Globus pallidus (tissue), 1 donor: ENCODE results near the gene MAST2.
"Not testable (repeated sequence)": the region's sequence is repeated elsewhere in the genome, so short reads cannot be mapped to it uniquely, and the experiment has no call there.

ENCODE experiments used
- DNase-seq: peaks from one replicate; pipeline ENCODE4 v3.0.0-alpha.2; 2015; ENCODE audit warnings: low spot score

The MAST2 gene

GRCh38 chr1:45894331-45894730, 90.9 kb downstream of the MAST2 start:
- no peak for DNase-seq

DNA sequence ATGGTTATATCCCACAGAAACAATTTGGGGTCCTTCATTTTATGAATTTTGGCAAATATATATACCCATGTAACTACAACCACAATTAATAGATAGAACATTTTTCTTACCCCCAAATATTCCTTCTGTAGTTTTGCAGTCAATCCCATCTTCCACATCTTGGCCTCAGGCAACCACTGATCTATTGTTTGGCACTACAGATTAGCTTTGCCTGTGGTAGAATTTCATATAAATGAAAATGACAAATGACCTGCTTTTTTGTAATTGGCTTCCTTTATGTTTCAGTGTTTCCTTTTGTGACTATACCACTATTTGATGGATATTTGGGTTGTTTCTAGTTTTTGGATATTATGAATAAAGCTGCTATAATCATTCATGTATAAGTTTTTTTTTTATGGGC, 91.5 kb downstream of the MAST2 start:
- DNase-seq: no peak

DNA sequence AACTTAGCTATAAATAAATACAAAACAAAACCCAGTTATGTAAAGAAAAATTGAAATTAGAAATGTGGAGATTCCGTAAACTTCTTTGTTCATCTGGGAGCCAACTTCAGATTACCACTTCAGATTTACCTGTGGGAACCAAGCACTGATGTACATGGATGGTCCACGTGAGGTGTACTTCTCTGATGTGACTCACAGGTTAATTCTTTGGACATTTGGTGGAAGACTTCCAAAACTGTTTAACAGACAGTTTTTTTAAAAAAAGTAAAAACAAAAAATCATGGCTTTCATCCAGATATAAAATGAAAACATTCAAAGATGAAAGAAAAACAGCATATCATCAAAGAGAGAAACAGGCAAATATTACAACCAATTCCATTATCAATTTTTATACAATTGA, 92.0 kb downstream of the MAST2 start:
- DNase-seq: no peak

DNA sequence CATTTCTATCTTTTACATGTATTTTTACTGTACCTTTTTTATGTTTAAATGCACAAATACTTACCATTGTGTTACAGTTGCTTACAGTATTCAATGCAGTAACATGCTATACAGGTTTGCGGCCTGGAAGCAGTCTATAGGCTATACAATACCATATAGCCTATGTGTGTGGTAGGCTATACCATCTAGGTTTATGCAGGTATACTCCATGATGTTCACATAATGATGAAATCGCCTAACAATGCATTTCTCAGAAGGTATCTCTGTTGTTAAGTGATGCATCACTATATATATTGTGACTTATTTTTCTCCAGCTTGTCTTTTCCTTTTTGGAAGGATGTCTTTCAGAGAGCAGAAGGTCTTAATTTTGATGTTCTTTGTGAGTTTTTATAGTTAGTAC, 103.5 kb downstream of the MAST2 start:
- no peak for DNase-seq

- DNase-seq: no peak
These were observed 105.3 kb downstream of the MAST2 start for GRCh38 chr1:45908611-45909140.

GRCh38 chr1:45911634-45912033, 108.2 kb downstream of the MAST2 start:
- DNase-seq: no peak

- DNase-seq: peak; percentile 35
These were observed 109.8 kb downstream of the MAST2 start for GRCh38 chr1:45913183-45913683.

DNA sequence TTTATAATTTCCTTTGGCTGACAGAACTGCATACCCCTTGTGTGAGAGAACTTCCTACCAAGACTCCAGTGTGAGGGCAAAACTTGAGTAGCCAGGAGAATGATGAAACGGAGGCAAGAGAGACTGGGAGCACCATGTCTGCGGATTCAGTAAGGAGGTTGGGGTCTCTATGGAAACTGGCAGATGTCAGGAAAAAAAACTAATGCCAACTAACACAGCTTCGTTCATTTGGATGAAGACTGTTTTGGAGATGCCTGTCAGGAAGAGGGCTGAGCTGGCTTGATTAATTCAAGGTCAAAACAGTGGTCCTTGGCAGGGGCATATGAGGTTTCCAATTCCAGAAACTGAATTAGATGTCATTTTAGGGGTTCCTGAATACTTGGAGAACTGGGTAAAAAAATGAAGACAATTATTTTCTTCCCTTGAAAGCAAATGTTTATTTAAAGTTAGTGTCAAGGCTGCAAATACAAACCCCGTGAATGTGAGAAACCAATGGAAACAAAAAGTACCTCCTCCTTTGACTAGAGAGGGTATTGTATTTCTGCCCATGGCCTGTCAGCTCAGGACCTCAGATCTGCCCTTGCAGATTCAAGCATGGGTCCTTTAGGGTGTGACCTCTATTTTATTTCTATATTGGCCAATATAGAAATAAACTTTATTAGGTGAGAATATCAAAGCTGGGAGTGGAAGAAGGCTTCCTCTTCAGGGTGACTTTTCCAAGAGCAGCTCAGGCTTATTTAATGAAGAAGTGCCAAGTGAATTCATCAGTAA, 110.5 kb downstream of the MAST2 start:
- peak; percentile 13 for DNase-seq

DNA sequence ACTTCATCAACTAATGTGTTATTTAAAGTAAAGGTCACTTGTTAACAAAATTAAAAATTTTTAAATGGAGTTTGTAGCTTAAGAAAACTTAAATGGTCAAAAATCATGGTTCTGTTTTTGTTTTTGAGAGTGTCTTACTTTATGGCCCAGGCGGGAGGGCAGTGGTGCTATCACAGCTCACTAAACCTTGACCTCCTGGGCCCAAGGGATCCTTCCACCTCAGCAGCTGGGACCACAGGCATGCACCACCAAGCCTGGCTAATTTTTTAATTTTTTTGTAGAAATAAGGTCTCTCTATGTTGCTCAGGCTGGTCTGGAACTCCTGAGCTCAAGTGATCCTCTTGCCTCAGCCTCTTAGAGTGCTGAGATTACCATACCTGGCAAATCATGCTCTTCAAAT, 111.4 kb downstream of the MAST2 start:
- no peak for DNase-seq

GRCh38 chr1:45922374-45922773, 119.0 kb downstream of the MAST2 start:
- DNase-seq: no peak

- no peak for DNase-seq
These were observed 119.4 kb downstream of the MAST2 start for GRCh38 chr1:45922813-45923212.

- no peak for DNase-seq
These were observed 119.9 kb downstream of the MAST2 start for GRCh38 chr1:45923343-45923742.

DNA sequence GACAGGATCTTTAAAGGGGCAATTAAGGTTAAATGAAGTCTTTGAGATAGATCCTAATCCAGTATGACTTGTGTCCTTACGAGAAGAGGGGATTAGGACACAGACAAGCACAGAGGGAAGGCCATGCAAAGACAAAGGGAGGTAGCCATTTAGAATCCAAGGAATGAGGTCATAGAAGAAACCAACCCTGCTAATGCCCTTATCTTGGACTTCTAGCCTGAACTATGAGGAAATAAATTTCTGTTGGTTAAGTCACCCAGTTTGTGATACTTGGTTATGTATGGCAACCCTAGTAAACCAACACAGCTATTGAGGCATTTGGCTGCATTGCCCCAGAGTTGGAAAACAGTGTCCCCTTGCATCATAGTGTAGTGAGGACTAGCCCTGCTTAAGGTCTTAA, 121.3 kb downstream of the MAST2 start:
- no peak for DNase-seq

- no peak for DNase-seq
These were observed 122.4 kb downstream of the MAST2 start for GRCh38 chr1:45925728-45926287.

DNA sequence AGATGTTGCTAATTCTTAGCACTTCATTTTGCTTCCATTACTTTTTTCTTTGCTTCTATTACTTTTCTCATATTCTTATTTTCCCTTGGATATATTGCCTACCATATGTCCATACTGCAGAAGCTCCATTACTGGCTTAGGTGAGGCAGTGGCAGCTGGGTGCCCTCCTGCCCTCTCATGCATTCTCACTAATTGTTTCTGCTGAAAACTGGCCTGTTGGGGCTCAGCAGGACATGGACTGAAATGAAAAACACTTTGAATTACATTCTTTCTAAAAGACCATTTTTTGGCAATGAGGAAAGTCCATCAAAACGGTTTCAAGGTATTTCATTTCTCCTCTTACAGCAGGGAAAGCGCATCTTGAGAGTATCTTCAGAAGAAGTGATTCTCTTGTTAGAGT, 122.9 kb downstream of the MAST2 start:
- no peak for DNase-seq

GRCh38 chr1:45927231-45927915, 124.0 kb downstream of the MAST2 start:
- not testable (repeated sequence) for DNase-seq

- no peak for DNase-seq
These were observed 125.2 kb downstream of the MAST2 start for GRCh38 chr1:45928486-45929205.

GRCh38 chr1:45929257-45929687, 125.9 kb downstream of the MAST2 start:
- DNase-seq: no peak

DNA sequence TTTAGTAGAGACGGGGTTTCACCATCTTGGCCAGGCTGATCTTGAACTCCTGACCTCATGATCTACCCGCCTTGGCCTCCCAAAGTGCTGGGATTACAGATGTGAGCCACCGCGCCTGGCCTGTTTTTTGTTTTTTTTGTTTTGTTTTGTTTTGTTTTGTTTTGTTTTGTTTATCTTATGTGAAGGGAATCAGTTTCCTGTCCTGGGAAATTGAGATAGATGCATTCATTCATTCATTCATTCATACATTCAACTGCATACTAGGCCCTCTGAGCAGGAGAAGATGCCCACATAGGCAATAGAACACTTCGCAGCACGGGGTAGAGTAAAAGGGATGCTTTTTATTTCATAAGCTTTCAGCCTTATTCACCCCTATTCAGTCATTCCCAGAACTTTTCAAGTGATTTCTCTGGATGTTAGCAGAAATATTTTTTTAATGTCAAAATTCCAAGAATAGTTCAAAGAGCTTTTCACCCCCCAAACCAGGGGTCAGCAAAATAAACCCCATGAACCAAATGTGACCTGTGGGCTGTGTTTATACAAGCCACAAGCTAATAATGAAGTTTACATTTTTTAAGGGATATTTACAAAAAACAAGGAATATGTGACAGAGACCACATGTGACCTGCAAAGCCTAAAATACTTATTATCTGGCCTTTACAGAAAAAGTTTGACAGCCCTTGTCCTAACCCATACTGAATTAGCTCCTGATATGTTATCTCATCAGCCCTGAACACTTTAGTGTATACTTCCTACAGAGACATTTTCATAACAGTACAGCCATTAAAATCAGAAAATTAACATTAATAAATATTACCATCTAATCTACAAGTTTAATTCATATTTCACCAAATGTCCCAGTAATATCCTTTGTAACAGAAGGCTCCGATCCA, 127.1 kb downstream of the MAST2 start:
- DNase-seq: no peak

DNA sequence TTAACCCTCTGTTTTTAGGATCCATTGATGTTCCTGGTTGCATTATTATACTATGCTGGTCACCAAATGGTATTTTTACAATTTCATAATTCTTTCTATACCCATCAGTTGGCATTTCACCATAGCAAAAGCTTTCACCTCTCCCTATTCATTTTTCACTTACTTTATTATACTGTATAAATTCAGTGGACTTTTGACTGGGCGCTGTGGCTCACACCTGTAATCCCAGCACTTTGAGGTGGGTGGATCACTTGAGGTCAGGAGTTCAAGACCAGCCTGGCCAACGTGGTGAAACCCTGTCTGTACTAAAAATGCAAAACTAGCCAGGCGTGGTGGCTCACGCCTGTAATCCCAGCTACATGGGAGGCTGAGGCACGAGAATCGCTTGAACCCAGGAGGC, 128.8 kb downstream of the MAST2 start:
- DNase-seq: not testable (repeated sequence)

GRCh38 chr1:45934947-45935346, 131.5 kb downstream of the MAST2 start:
- no peak for DNase-seq
